Uterus (tissue), 2 donors: ENCODE measurements around the gene FMN1.

Experiments
- CTCF ChIP-seq, 4 experiments: fragments of 200-600 bp in 2 of 4; fragments of 450-650 bp in 2 of 4; sonication (generic) in 2 of 4; IDR thresholded peaks; one replicate each; pipeline ENCODE4 v1.5.1; 2016 to 2019; ENCODE audit warnings: antibody characterized with exemption in 4 of 4, mild to moderate bottlenecking in 2 of 4, moderate library complexity in 1 of 4
- POLR2A ChIP-seq, 2 donors: fragments of 450-650 bp; IDR thresholded peaks; one replicate each; pipeline ENCODE4 v1.6.1; 2016; ENCODE audit warnings: antibody characterized with exemption in 2 of 2, mild to moderate bottlenecking in 1 of 2, moderate library complexity in 1 of 2

DNA sequence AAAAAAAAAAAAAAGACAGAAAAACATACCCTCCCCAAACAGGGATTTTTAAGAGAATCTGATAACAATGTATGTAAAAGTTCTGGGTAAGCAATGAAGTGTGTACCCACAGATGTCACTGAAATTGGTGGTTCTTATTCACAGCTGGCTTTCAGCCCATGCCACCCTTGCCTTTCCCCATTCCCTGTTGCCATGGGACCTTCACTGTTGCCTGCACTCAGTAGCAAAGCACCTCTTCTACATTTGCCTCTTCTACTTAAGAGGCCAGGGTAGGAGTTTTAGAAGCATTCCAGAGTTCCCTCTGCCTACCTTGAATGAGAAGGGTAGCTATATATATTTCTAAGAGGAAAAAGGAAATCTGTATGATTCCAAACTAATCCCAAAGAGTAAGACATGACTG lies 57.4 kb downstream of the FMN1 start:
- TF ChIP-seq POLR2A (IDR thresholded peaks at IDR 0.05) (no peak), CTCF (IDR thresholded peaks at IDR 0.05) (no peak)
